GM19372 (cell line): ENCODE data around the gene MYO9B.
A peak's percentile ranks its signal among the peaks of the same experiment; 100 is the strongest.

Experiments used
- ATAC-seq: cut with Tn5 transposase; IDR thresholded peaks from one replicate; pipeline ENCODE4 v1.9.1; 2021; ENCODE audit warnings: mild to moderate bottlenecking, low read depth, moderate library complexity; ENCODE audit not compliant: unreplicated experiment

The MYO9B gene

GRCh38 chr19:17205237-17206140 lies 129.9 kb downstream of the MYO9B start:
- no peak for ATAC-seq

- no peak for ATAC-seq
These were observed 131.4 kb downstream of the MYO9B start for GRCh38 chr19:17206736-17207581.

GRCh38 chr19:17209126-17210036 lies 133.8 kb downstream of the MYO9B start:
- no peak for ATAC-seq

- ATAC-seq = no peak
These were observed 134.7 kb downstream of the MYO9B start for GRCh38 chr19:17210296-17210695.

GRCh38 chr19:17211547-17212446 lies 136.2 kb downstream of the MYO9B start:
- no peak for ATAC-seq

- ATAC-seq = no peak
These were observed 137.8 kb downstream of the MYO9B start for GRCh38 chr19:17213334-17213733.

GRCh38 chr19:17214508-17215126 lies 139.0 kb downstream of the MYO9B start:
- ATAC-seq = no peak

GRCh38 chr19:17215127-17215971 lies 139.8 kb downstream of the MYO9B start, which contains the start of gene USE1:
USE1 (plus strand) TSS chr19:17215357; CDS start chr19:17215406, 49 bp downstream.
- ATAC-seq = peak; percentile 94

- ATAC-seq = no peak
These were observed 140.6 kb downstream of the MYO9B start for GRCh38 chr19:17216058-17216670.

GRCh38 chr19:17219286-17219685 lies 143.7 kb downstream of the MYO9B start:
- no peak for ATAC-seq

- ATAC-seq = no peak
These were observed 144.7 kb downstream of the MYO9B start for GRCh38 chr19:17220207-17220758.

- no peak for ATAC-seq
These were observed 149.5 kb downstream of the MYO9B start for GRCh38 chr19:17225053-17225452.

GRCh38 chr19:17226002-17226933 lies 150.7 kb downstream of the MYO9B start, which contains the start of gene OCEL1:
OCEL1 (plus strand) TSS chr19:17226226; CDS start chr19:17226248, 22 bp downstream.
- peak; percentile 92 for ATAC-seq

- ATAC-seq = no peak
These were observed 152.3 kb downstream of the MYO9B start for GRCh38 chr19:17227798-17228367.

- ATAC-seq = no peak
These were observed 154.3 kb downstream of the MYO9B start for GRCh38 chr19:17229890-17230289.

GRCh38 chr19:17232258-17232657 lies 156.7 kb downstream of the MYO9B start:
- no peak for ATAC-seq
